Left lung (tissue), 10 donors: ENCODE data around the gene ADGRG7. TPM values are rescaled to one million over a fixed set of nuclear protein-coding genes. Genes with fewer than 3 reads are reported as not detected.

ENCODE experiments used
- ATAC-seq: fragments of 200-7000 bp; cut with Tn5 transposase; one replicate; pipeline ENCODE4 v1.9.1; 2020; ENCODE audit warnings: moderate library complexity
- DNase-seq, 4 donors: peaks; one replicate each; pipeline ENCODE4 v3.0.0-alpha.2; 2013 to 2020
- H3K27ac ChIP-seq, 2 donors: fragments of 200-600 bp; sonication (generic) in 1 of 2; one replicate each; pipeline versions ENCODE4 v1.5.0 to v1.8.0; 2020 to 2021
- H3K27me3 ChIP-seq, 2 donors: fragments of 200-600 bp; sonication (generic) in 1 of 2; one replicate each; pipeline versions ENCODE4 v1.5.0 to v1.8.0; 2020 to 2021
- H3K36me3 ChIP-seq, 2 donors: fragments of 200-600 bp; sonication (generic) in 1 of 2; one replicate each; pipeline versions ENCODE4 v1.5.0 to v1.8.0; 2020 to 2021
- H3K4me1 ChIP-seq, 2 donors: fragments of 200-600 bp; one replicate each; pipeline ENCODE4 v1.8.0; 2021
- H3K4me3 ChIP-seq, 2 donors: fragments of 200-600 bp; sonication (generic) in 1 of 2; one replicate each; pipeline versions ENCODE4 v1.5.0 to v1.8.0; 2020 to 2021; ENCODE audit warnings: mild to moderate bottlenecking in 1 of 2
- H3K9me3 ChIP-seq, 2 donors: fragments of 200-600 bp; sonication (generic) in 1 of 2; one replicate each; pipeline versions ENCODE4 v1.5.0 to v1.8.0; 2020 to 2021
- CTCF ChIP-seq, 2 donors: fragments of 200-600 bp; sonication (generic) in 1 of 2; IDR thresholded peaks; one replicate each; pipeline versions ENCODE4 v1.5.0 to v1.8.0; 2021; ENCODE audit warnings: antibody characterized with exemption in 2 of 2
- intact Hi-C, 2 donors: fragments of 100-400 bp; cut with DNase I; formaldehyde crosslinking; loops; one replicate each; pipeline versions ENCODE4 v1.11.2 to v1.14.2; 2022
- polyA plus RNA-seq, 6 donors: library from polyadenylated mRNA; unstranded; fragments of 120-200 nt; gene quantifications; one replicate each; pipeline ENCODE4 v1.2.1, GENCODE V29; 2013; ENCODE audit not compliant: insufficient read length in 6 of 6
- total RNA-seq, 2 donors: library from RNA; stranded (reverse); fragmentation: NEBNext Ultra II Directional; extraction: Animal tissue kit (Norgen Biotek cat#: 25700); gene quantifications; one replicate each; pipeline ENCODE4 v1.2.1, GENCODE V29; 2021
- donor health status: DM: no; HTN: yes; CAD: no.
- donor health status: DM: no; HTN: no; CAD: no.

ADGRG7 gene
- total and polyA plus RNA-seq, 8 donors, result not detected

GRCh38 chr3:100611221-100611620 lies 1.8 kb downstream of the ADGRG7 start:
- H3K4me1 ChIP-seq, result no peaks in the 10 kb centered on the region
- H3K4me3 ChIP-seq, result no peak overlapping the region
- H3K36me3 ChIP-seq, result no peaks in the 10 kb centered on the region
- no peak for TF ChIP-seq CTCF (IDR thresholded peaks at IDR 0.05)
- no peaks in the 10 kb centered on the region for H3K27me3 ChIP-seq
- intact Hi-C loops, result no loop called here
- ATAC-seq, result no peak
- DNase-seq, result no peak
- no peaks in the 10 kb centered on the region for H3K9me3 ChIP-seq
- H3K27ac ChIP-seq, result no peak overlapping the region

- Histone ChIP-seq H3K9me3 (no peaks in the 10 kb centered on the region), H3K4me3 (no peak overlapping the region), H3K4me1 (no peaks in the 10 kb centered on the region), H3K36me3 (no peaks in the 10 kb centered on the region), H3K27ac (no peak overlapping the region), H3K27me3 (no peaks in the 10 kb centered on the region)
- intact Hi-C loops, result no loop called here
- TF ChIP-seq CTCF (IDR thresholded peaks at IDR 0.05), result no peak
- DNase-seq (no peak), ATAC-seq (no peak)
These were observed 4.5 kb downstream of the ADGRG7 start for GRCh38 chr3:100613721-100614390.

- H3K36me3 ChIP-seq, result no peaks in the 10 kb centered on the region
- no peaks in the 10 kb centered on the region for H3K4me1 ChIP-seq
- intact Hi-C loops, result no loop called here
- ATAC-seq (no peak), DNase-seq (no peak)
- no peaks in the 10 kb centered on the region for H3K27me3 ChIP-seq
- TF ChIP-seq CTCF (IDR thresholded peaks at IDR 0.05), result no peak
- H3K27ac ChIP-seq, result no peak overlapping the region
- H3K9me3 ChIP-seq, result no peaks in the 10 kb centered on the region
- H3K4me3 ChIP-seq, result no peak overlapping the region
These were observed 5.5 kb downstream of the ADGRG7 start for GRCh38 chr3:100614941-100615340.

- intact Hi-C loops, result no loop called here
- no peaks in the 10 kb centered on the region for H3K4me1 ChIP-seq
- H3K27me3 ChIP-seq, result no peaks in the 10 kb centered on the region
- H3K27ac ChIP-seq, result no peak overlapping the region
- no peaks in the 10 kb centered on the region for H3K9me3 ChIP-seq
- H3K36me3 ChIP-seq, result no peaks in the 10 kb centered on the region
- TF ChIP-seq CTCF (IDR thresholded peaks at IDR 0.05), result no peak
- no peak overlapping the region for H3K4me3 ChIP-seq
- DNase-seq (no peak), ATAC-seq (no peak)
These were observed 6.3 kb downstream of the ADGRG7 start for GRCh38 chr3:100615684-100616083.

GRCh38 chr3:100621251-100621650 lies 11.8 kb downstream of the ADGRG7 start:
- intact Hi-C loops, result no loop called here
- TF ChIP-seq CTCF (IDR thresholded peaks at IDR 0.05), result no peak

More at GRCh38 chr3:100621251-100621650, 11.8 kb downstream of the ADGRG7 start:
- no peak overlapping the region for H3K4me3 ChIP-seq
- no peak overlapping the region for H3K27ac ChIP-seq
- peaks cover 0 to 4% of the 10 kb centered on the region in 2 donors for H3K9me3 ChIP-seq
- no peaks in the 10 kb centered on the region for H3K27me3 ChIP-seq
- ATAC-seq, result no peak
- no peaks in the 10 kb centered on the region for H3K36me3 ChIP-seq
- H3K4me1 ChIP-seq, result no peaks in the 10 kb centered on the region
- no peak for DNase-seq
